Measurements from ENCODE around the gene SMU1. TPM values are rescaled to one million over a fixed set of nuclear protein-coding genes. Genes with fewer than 3 reads are reported as not detected.
A peak's percentile ranks its signal among the peaks of the same experiment; 100 is the strongest.

Gene SMU1
- total and polyA plus RNA-seq, 2 donors from 2014 or later = 12.8 to 22.0 TPM

DNA sequence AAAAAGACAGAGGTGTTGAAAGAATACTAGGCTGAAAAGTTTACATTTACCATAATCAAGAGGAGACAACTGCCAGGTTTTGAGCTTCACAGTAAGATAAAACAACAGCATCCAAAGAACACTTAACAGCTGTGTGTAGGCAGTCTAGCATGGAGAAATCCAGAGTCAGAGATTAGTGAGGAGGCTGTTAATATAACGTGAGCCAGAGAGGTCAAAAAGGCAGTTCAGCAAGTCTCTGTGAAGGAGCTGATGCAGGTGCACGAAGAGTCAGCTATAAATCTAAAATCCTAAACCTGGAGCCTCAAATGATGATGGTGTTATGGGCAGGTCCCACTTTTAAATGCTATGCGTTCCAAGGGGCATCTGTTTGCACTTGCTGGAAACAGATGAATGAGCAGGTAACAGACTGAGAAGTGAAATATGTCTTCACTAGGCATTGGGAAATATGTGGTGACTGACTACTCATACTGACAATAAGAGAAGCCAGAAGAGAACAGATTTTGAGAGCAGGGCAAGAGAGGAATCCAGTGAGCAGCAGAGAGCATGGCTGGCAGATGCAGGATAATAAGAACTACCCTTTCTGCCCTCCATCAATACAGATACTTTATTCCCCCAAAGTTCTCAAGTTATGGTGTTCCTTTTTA, 83.8 kb downstream of the SMU1 start:
- Histone ChIP-seq H3K9ac (ENCODE audit: low read length in 3 of 3) (peak overlapping the region in 1 of 3 donors; percentile 29), H3K4me3 (ENCODE audit: low read length in 3 of 3) (no peak overlapping the region), H3K27ac (ENCODE audit: low read depth in 2 of 2, low read length in 2 of 2) (no peak overlapping the region), H3K36me3 (ENCODE audit: control insufficient read depth in 2 of 3, insufficient read depth in 3 of 3, low read length in 3 of 3) (peaks cover 3 to 25% (median 16%) of the 10 kb centered on the region in 3 donors), H3K9me3 (ENCODE audit: control insufficient read depth in 2 of 3, insufficient read depth in 1 of 3, low read length in 3 of 3) (no peaks in the 10 kb centered on the region), H3K4me1 (ENCODE audit: control insufficient read depth in 2 of 3, insufficient read depth in 2 of 3, low read depth in 1 of 3, low read length in 3 of 3) (no peaks in the 10 kb centered on the region), H3K27me3 (ENCODE audit: control insufficient read depth, insufficient read depth, low read length) (no peaks in the 10 kb centered on the region)
- FAIRE-seq (no peak), DNase-seq (no peak)
- intact Hi-C loops (cut with DNase I) = no loop called here
- TF ChIP-seq, protein P1, sequence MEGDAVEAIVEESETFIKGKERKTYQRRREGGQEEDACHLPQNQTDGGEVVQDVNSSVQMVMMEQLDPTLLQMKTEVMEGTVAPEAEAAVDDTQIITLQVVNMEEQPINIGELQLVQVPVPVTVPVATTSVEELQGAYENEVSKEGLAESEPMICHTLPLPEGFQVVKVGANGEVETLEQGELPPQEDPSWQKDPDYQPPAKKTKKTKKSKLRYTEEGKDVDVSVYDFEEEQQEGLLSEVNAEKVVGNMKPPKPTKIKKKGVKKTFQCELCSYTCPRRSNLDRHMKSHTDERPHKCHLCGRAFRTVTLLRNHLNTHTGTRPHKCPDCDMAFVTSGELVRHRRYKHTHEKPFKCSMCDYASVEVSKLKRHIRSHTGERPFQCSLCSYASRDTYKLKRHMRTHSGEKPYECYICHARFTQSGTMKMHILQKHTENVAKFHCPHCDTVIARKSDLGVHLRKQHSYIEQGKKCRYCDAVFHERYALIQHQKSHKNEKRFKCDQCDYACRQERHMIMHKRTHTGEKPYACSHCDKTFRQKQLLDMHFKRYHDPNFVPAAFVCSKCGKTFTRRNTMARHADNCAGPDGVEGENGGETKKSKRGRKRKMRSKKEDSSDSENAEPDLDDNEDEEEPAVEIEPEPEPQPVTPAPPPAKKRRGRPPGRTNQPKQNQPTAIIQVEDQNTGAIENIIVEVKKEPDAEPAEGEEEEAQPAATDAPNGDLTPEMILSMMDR (IDR thresholded peaks at IDR 0.05; ENCODE audit: borderline replicate concordance, extremely low read depth, insufficient read depth) = no peak

DNA sequence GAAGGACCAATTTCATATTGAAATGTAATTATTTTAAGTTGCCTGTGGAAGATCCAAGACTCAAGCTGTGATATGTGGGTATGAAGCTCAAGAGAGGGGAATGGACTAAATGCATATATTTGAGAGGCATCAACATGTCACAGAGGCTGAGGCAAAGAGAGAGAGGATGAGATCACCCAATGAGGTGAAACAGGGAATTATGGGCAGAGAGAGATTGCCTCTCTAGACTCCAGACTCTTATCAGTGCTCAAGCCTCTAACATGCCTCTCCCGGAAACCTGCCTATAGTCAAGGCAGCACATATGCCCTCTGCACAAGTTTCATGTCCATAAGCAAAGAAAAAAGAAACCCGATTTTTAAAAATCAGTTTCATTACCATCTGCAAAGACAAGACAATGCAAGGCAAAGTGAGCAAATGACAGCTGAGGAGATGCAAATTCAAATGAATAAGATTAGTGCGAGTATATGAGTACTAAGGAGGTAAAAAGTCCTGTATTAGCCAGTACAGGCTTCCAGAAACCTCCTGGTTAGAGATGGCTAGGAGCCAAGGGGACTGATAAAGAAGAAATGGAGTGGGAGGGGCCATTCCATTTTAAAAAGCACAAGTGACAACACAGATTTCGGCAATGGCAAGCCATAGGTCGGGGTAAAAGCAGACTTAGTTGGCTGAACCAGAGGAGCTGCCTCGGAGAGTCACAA, 84.4 kb downstream of the SMU1 start:
- Histone ChIP-seq H3K9ac (ENCODE audit: low read length in 3 of 3) (no peak overlapping the region), H3K9me3 (ENCODE audit: control insufficient read depth in 2 of 3, insufficient read depth in 1 of 3, low read length in 3 of 3) (no peaks in the 10 kb centered on the region), H3K4me3 (ENCODE audit: low read length in 3 of 3) (no peak overlapping the region), H3K36me3 (ENCODE audit: control insufficient read depth in 2 of 3, insufficient read depth in 3 of 3, low read length in 3 of 3) (peaks cover 5 to 31% (median 23%) of the 10 kb centered on the region in 3 donors), H3K27ac (ENCODE audit: low read depth in 2 of 2, low read length in 2 of 2) (no peak overlapping the region), H3K27me3 (ENCODE audit: control insufficient read depth, insufficient read depth, low read length) (no peaks in the 10 kb centered on the region), H3K4me1 (ENCODE audit: control insufficient read depth in 2 of 3, insufficient read depth in 2 of 3, low read depth in 1 of 3, low read length in 3 of 3) (no peaks in the 10 kb centered on the region)
- no peak for DNase-seq
- intact Hi-C loops (cut with DNase I) = no loop called here
- TF ChIP-seq, protein P1 (IDR thresholded peaks at IDR 0.05; ENCODE audit: borderline replicate concordance, extremely low read depth, insufficient read depth) = no peak
- FAIRE-seq = no peak

Other genes with a start within 250 kb of the SMU1 start
- 25.5 TPM for gene APTX, start 75.0 kb downstream of the SMU1 start, total RNA-seq
- 34.9 TPM for gene APTX, start 75.0 kb downstream of the SMU1 start, polyA plus RNA-seq (ENCODE audit: insufficient read depth, low read depth, low replicate concordance)
- gene DNAJA1, start 51.4 kb downstream of the SMU1 start, total RNA-seq = 105 TPM
- 132 TPM for gene DNAJA1, start 51.4 kb downstream of the SMU1 start, polyA plus RNA-seq (ENCODE audit: insufficient read depth, low read depth, low replicate concordance)
- 163 TPM for gene B4GALT1, start 90.7 kb upstream of the SMU1 start, total RNA-seq
- 33.0 TPM for gene B4GALT1, start 90.7 kb upstream of the SMU1 start, polyA plus RNA-seq (ENCODE audit: insufficient read depth, low read depth, low replicate concordance)
- not detected for gene SPINK4, start 163.5 kb upstream of the SMU1 start, total RNA-seq
- gene SPINK4, start 163.5 kb upstream of the SMU1 start, polyA plus RNA-seq (ENCODE audit: insufficient read depth, low read depth, low replicate concordance) = not detected
- 134 TPM for gene BAG1, start 188.0 kb upstream of the SMU1 start, total RNA-seq
- gene BAG1, start 188.0 kb upstream of the SMU1 start, polyA plus RNA-seq (ENCODE audit: insufficient read depth, low read depth, low replicate concordance) = 268 TPM
- gene CHMP5, start 188.4 kb upstream of the SMU1 start, total RNA-seq = 65.2 TPM
- gene CHMP5, start 188.4 kb upstream of the SMU1 start, polyA plus RNA-seq (ENCODE audit: insufficient read depth, low read depth, low replicate concordance) = 100 TPM
- gene NFX1, start 213.8 kb upstream of the SMU1 start, total RNA-seq = 46.3 TPM
- gene NFX1, start 213.8 kb upstream of the SMU1 start, polyA plus RNA-seq (ENCODE audit: insufficient read depth, low read depth, low replicate concordance) = 12.2 TPM

All from kidney (tissue), 14 donors.